Activated CD8-positive, alpha-beta memory T cell treated with anti-CD3 and anti-CD28 coated beads, Interleukin-2, amount 50 U/mL, for 24 hours (primary cell): ENCODE data around the gene UMAD1.

Source experiments
- DNase-seq: peaks from one replicate; pipeline ENCODE4 v3.0.0-alpha.2; 2020; ENCODE audit errors: extremely low read depth

The UMAD1 gene

GRCh38 chr7:7640221-7641128, at the start of gene UMAD1:
TSS of gene UMAD1 (plus strand) at chr7:7640752. CDS start at chr7:7673372, 32,620 bp downstream.
- peak; percentile 96 for DNase-seq

DNA sequence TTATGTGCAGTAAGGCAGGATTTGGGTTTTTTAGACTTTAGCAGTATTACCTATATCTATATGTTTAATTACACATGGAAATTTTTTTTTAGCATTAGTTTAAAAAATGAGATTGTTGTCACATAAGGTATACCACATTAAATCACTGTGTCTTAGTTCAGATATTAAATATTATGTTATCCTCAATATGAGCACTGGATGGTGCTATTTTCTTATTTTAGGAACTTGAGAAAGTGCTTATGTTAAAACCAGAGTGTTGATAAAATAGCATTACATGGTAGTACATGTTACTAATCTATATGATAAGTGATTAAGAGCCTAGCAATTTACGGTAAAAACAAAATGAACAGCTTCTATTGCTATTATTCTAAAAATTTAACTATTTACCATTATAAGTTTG, 45.1 kb upstream of the UMAD1 start:
- no peak for DNase-seq

DNA sequence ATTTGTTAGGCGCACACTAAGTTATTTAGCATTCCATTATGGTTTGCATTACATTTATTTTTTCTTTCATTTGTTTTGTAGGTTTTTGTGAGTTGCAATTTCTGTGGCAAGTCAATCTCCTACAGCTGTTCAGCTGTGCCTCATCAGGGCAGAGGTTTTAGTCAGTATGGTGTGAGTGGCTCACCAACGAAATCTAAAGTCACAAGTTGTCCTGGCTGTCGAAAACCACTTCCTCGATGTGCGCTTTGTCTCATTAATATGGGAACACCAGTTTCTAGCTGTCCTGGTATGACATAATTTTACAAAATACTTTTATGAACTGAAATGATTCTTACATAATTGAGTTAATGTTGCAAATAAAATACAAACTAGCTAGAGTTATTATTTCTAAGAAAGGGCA, 44.4 kb upstream of the UMAD1 start:
- DNase-seq: no peak

GRCh38 chr7:7607010-7607409, 33.5 kb upstream of the UMAD1 start:
- DNase-seq: no peak

DNA sequence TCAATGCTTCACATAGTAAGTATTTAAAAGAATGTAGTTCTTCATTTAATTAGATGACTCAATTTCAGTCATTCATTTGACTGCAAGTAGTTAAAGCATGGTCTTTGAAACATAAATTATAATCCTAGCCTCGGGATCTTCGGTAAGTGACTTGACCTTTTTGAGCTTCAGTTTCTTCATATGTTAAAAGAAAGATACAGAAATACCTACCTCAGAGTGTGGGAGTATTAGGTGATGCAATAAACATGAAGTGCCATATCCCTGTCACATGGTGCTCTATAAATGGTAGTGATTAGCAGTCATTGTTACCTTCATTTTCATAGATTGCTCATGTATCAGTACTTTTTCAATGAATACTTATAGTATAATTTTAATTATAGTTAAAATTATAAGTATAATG, 31.2 kb upstream of the UMAD1 start:
- no peak for DNase-seq

- DNase-seq: no peak
Measured at GRCh38 chr7:7612519-7612918, 28.0 kb upstream of the UMAD1 start.

DNA sequence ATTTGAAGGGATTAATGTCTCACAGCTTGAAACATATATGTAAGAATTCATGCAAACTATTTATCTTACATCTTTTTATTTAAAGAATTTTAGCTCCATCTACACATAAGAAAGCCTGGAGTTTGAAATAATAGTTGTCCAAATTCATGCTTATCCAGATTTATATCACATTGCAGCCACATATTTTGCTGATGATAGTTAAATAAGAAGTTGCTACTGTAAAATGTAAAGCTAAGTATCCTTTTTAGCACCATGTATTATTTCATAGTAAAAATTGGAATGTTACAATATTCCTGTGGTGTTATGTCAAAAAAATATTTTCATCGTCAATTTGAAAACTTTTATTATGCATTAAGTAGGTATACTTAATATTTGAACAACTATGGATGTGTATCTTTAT, 27.3 kb upstream of the UMAD1 start:
- DNase-seq: no peak

DNA sequence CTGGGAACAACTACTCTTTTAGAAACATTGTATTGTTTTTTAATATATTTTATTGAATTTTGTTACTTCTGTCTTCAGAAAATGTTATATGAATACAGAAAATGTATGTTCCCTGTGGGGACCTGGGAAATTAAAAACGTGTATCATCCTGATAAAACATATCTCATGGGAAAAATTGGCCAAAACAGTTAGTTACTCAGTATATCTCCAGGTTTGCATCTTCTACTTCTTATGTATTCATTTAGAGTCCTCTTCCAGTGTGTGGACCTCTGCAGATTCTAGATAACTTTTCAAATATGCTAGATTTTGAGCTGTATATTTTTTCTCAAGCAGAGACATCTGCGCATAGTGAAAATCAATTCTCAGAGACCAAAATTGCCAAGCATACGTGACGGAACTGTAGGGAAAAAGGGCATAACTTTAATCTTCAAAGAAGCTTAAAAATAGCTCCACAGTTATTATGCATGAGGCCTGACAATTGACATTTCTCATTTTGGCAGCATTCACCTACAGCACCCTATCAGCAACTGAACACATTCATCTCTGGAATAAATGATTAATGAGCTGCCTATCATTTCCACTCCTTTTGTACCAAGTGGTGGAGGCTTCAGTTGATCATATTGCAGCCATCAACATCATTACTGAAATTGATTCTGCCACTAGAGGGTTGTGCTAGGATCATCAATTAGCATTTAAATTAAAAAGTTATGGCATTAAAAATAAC, 26.4 kb upstream of the UMAD1 start:
- no peak for DNase-seq

GRCh38 chr7:7617550-7617949, 23.0 kb upstream of the UMAD1 start:
- DNase-seq: no peak

GRCh38 chr7:7618410-7618809, 22.1 kb upstream of the UMAD1 start:
- no peak for DNase-seq

GRCh38 chr7:7620236-7620635, 20.3 kb upstream of the UMAD1 start:
- no peak for DNase-seq

- no peak for DNase-seq
Measured at GRCh38 chr7:7620644-7621210, 19.8 kb upstream of the UMAD1 start.

DNA sequence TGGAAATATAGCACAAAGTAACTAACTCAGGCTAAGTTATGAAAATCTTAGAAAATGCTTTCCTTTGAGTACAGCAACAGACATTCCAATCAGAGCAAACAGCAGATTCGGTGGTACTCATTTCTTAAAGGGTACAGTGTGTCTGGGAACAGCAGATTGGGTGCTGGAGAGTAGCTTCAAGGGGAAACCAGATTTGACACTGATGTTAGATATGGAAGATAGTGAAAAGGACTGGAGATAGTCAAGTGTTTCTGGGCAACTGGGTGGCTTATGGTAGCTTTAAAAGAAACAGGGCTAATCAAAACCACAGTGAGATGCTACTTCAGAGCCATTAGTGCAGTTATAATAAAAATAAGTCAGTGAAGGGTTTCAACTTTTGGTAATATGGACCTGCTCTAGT, 12.1 kb upstream of the UMAD1 start:
- no peak for DNase-seq

DNA sequence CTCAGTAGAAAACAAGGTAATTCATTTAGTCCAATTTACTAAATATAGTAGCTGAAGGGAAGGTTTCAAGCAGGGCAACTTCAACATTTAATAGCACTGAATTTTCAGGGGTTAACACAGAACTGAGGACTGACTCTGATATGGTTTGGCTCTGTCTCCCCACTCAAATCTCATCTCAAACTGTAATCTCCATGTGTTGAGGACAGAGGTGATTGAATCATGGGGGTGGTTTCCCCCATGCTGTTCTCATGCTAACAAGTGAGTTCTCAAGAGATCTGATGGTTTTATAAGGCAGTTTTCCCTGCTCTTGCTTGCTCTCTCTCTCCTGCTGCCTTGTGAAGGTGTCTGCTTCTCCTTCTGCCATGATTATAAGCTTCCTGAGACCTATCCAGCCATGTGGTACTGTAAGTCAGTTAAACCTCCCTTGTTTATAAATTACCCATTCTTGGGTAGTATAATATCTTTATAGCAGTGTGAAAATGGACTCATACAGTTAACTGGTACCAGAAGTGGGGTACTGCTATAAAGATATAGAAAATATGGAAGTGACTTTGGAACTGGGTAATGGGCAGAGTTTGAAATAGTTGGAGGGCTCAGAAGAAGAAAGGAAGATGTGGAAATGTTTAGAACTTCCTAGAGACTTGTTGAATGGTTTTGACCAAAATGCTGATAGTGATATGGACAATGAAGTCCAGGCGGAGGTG, 9.8 kb upstream of the UMAD1 start:
- DNase-seq: no peak

DNA sequence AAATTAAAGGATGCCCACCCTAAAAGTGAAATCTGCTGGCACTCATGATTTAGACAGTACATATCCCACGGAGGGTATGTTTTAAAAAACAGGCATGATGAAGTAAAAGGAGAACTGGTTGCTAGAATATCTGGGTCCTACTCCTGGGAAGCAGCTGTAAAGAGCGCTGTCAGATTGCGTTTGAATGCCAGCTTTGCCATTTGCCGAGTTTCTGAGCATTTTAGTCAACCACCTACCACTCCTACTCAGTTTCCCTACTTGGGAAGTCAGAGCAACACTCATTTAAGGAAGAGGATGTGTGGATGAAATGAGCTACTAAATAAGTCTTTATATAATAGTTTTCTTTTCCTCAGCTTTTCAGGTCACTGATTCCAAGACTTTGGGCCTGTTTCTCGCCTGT, 1.1 kb upstream of the UMAD1 start:
- DNase-seq: no peak

DNA sequence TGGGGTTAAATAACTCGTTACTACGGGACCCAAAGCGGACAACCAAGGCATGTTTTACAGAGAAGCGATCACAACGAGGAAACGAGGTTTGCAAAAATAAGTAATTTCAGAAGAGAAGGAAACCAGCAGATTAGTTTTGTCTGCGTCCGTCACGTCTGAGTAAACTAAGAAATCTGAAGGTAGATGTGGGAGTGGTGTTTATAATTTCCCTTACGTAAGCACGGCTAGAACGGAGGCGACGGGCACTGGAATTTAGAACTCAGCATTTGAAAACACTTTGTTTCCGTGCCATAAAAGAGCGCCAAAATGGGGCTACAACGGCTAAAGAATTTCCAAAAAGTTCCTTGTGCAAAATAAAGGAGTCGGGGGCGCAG, 718 bp upstream of the UMAD1 start:
- DNase-seq: peak; percentile 14

GRCh38 chr7:7641129-7641663, 644 bp downstream of the UMAD1 start:
- DNase-seq: no peak

- no peak for DNase-seq
Measured at GRCh38 chr7:7642081-7642480, 1.5 kb downstream of the UMAD1 start.

DNA sequence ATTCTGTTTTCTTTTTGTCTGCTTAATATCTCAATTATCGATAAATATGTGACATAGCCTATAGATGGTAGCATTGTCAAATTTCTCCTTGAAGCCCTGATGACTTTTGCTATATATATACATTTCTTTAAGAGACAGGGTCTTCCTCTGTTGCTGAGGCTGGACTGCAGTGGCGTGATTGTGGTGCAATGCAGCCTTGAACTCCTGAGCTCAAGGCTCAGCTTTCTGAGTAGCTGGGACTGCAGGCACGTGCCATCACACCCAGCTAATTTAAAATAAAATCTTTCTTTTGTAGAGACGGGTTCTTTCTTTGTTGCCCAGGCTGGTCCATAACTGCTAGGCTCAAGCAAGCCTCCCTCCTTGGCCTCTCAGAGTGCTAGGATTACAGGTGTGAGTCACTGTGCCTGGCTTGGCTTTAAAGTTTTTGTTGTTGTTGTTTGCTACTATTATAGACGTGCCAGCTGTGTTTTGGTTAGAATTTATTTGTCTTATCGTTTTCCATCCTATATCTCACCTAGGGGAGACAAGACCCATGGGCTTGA, 7.0 kb downstream of the UMAD1 start:
- DNase-seq: no peak

- DNase-seq: no peak
Measured at GRCh38 chr7:7650682-7651206, 10.2 kb downstream of the UMAD1 start.

- DNase-seq: no peak
Measured at GRCh38 chr7:7651479-7651878, 10.9 kb downstream of the UMAD1 start.
